ENCODE data around the gene SLC7A14.

SLC7A14 gene

GRCh38 chr3:170470063-170471016 lies 115.5 kb downstream of the SLC7A14 start:
- no peak for DNase-seq (ENCODE audit: low spot score)

- DNase-seq (ENCODE audit: low spot score): no peak
Measured at GRCh38 chr3:170469151-170470062, 116.5 kb downstream of the SLC7A14 start.

GRCh38 chr3:170467571-170468147 lies 118.2 kb downstream of the SLC7A14 start:
- DNase-seq (ENCODE audit: low spot score): no peak

- DNase-seq (ENCODE audit: low spot score): no peak
Measured at GRCh38 chr3:170467007-170467406, 118.9 kb downstream of the SLC7A14 start.

GRCh38 chr3:170465955-170466354 lies 119.9 kb downstream of the SLC7A14 start:
- no peak for DNase-seq (ENCODE audit: low spot score)

- DNase-seq (ENCODE audit: low spot score): no peak
Measured at GRCh38 chr3:170463011-170463410, 122.9 kb downstream of the SLC7A14 start.

- no peak for DNase-seq (ENCODE audit: low spot score)
Measured at GRCh38 chr3:170458285-170458684, 127.6 kb downstream of the SLC7A14 start.

- no peak for DNase-seq (ENCODE audit: low spot score)
Measured at GRCh38 chr3:170454509-170454908, 131.4 kb downstream of the SLC7A14 start.

- no peak for DNase-seq (ENCODE audit: low spot score)
Measured at GRCh38 chr3:170450039-170450438, 135.8 kb downstream of the SLC7A14 start.

GRCh38 chr3:170448584-170448983 lies 137.3 kb downstream of the SLC7A14 start:
- DNase-seq (ENCODE audit: low spot score): no peak

GRCh38 chr3:170443457-170443856 lies 142.4 kb downstream of the SLC7A14 start:
- no peak for DNase-seq (ENCODE audit: low spot score)

GRCh38 chr3:170442947-170443346 lies 142.9 kb downstream of the SLC7A14 start:
- DNase-seq (ENCODE audit: low spot score): no peak

- no peak for DNase-seq (ENCODE audit: low spot score)
Measured at GRCh38 chr3:170441412-170441811, 144.5 kb downstream of the SLC7A14 start.

GRCh38 chr3:170440344-170440743 lies 145.5 kb downstream of the SLC7A14 start:
- no peak for DNase-seq (ENCODE audit: low spot score)

GRCh38 chr3:170438836-170439235 lies 147.0 kb downstream of the SLC7A14 start:
- DNase-seq (ENCODE audit: low spot score): no peak

- no peak for DNase-seq (ENCODE audit: low spot score)
Measured at GRCh38 chr3:170437696-170438407, 148.0 kb downstream of the SLC7A14 start.

- no peak for DNase-seq (ENCODE audit: low spot score)
Measured at GRCh38 chr3:170437176-170437575, 148.7 kb downstream of the SLC7A14 start.

GRCh38 chr3:170436697-170437096 lies 149.2 kb downstream of the SLC7A14 start:
- DNase-seq (ENCODE audit: low spot score): no peak

- DNase-seq (ENCODE audit: low spot score): no peak
Measured at GRCh38 chr3:170432416-170432815, 153.5 kb downstream of the SLC7A14 start.

GRCh38 chr3:170431054-170431453 lies 154.8 kb downstream of the SLC7A14 start:
- no peak for DNase-seq (ENCODE audit: low spot score)

GRCh38 chr3:170429050-170429449 lies 156.8 kb downstream of the SLC7A14 start:
- DNase-seq (ENCODE audit: low spot score): no peak

- DNase-seq (ENCODE audit: low spot score): no peak
Measured at GRCh38 chr3:170428095-170428494, 157.8 kb downstream of the SLC7A14 start.

All from hematopoietic multipotent progenitor cell treated with erythropoietin and hydrocortisone succinate and interleukin-3 and kit ligand, for 17 days (in vitro differentiated cells).